ENCODE results near the gene MSH5.
"Not testable (repeated sequence)": the region's sequence is repeated elsewhere in the genome, so short reads cannot be mapped to it uniquely, and the experiment has no call there.

The MSH5 gene

GRCh38 chr6:31796993-31797385 is 57.2 kb downstream of the MSH5 start:
- in situ Hi-C loops (cut with HindIII; ENCODE audit: low pct_unique_long_range_greater_than_20kb, low sequenced_read_pairs): no loop called here
- DNase-seq (ENCODE audit: low read depth in 1 of 2, low spot score in 1 of 2): no peak
- no peak for TF ChIP-seq JUND (IDR thresholded peaks at IDR 0.05; ENCODE audit: low read depth)

- no peak for DNase-seq (ENCODE audit: low read depth in 1 of 2, low spot score in 1 of 2)
- TF ChIP-seq JUND (IDR thresholded peaks at IDR 0.05; ENCODE audit: low read depth): no peak
- in situ Hi-C loops (cut with HindIII; ENCODE audit: low pct_unique_long_range_greater_than_20kb, low sequenced_read_pairs): no loop called here
These were observed 57.8 kb downstream of the MSH5 start for GRCh38 chr6:31797588-31797987.

- TF ChIP-seq JUND (IDR thresholded peaks at IDR 0.05; ENCODE audit: low read depth): no peak
- DNase-seq (ENCODE audit: low read depth in 1 of 2, low spot score in 1 of 2): no peak
- in situ Hi-C loops (cut with HindIII; ENCODE audit: low pct_unique_long_range_greater_than_20kb, low sequenced_read_pairs): no loop called here
These were observed 60.0 kb downstream of the MSH5 start for GRCh38 chr6:31799781-31800180.

- DNase-seq (ENCODE audit: low read depth in 1 of 2, low spot score in 1 of 2); in situ Hi-C loops (cut with HindIII; ENCODE audit: low pct_unique_long_range_greater_than_20kb, low sequenced_read_pairs): not testable (repeated sequence)
These were observed 61.5 kb downstream of the MSH5 start for GRCh38 chr6:31801031-31801927.

- DNase-seq (ENCODE audit: low read depth in 1 of 2, low spot score in 1 of 2): no peak
- in situ Hi-C loops (cut with HindIII; ENCODE audit: low pct_unique_long_range_greater_than_20kb, low sequenced_read_pairs): no loop called here
- no peak for TF ChIP-seq JUND (IDR thresholded peaks at IDR 0.05; ENCODE audit: low read depth)
These were observed 66.2 kb downstream of the MSH5 start for GRCh38 chr6:31805939-31806469.

- in situ Hi-C loops (cut with HindIII; ENCODE audit: low pct_unique_long_range_greater_than_20kb, low sequenced_read_pairs): no loop called here
- peak; percentile 94 to 97 for DNase-seq (ENCODE audit: low read depth in 1 of 2, low spot score in 1 of 2)
- TF ChIP-seq JUND (IDR thresholded peaks at IDR 0.05; ENCODE audit: low read depth): no peak
These were observed 66.9 kb downstream of the MSH5 start, which contains the start of gene LSM2 for GRCh38 chr6:31806470-31807272. TSS of gene LSM2 (minus strand) at chr6:31806966. CDS start at chr6:31806757, 209 bp downstream.

- in situ Hi-C loops (cut with HindIII; ENCODE audit: low pct_unique_long_range_greater_than_20kb, low sequenced_read_pairs); DNase-seq (ENCODE audit: low read depth in 1 of 2, low spot score in 1 of 2): not testable (repeated sequence)
These were observed 68.8 kb downstream of the MSH5 start for GRCh38 chr6:31808599-31808998.

GRCh38 chr6:31811645-31812044 is 71.8 kb downstream of the MSH5 start:
- no peak for DNase-seq (ENCODE audit: low read depth in 1 of 2, low spot score in 1 of 2)
- in situ Hi-C loops (cut with HindIII; ENCODE audit: low pct_unique_long_range_greater_than_20kb, low sequenced_read_pairs): no loop called here
- no peak for TF ChIP-seq JUND (IDR thresholded peaks at IDR 0.05; ENCODE audit: low read depth)
